Measurements from ENCODE around the gene STXBP5.

DNA sequence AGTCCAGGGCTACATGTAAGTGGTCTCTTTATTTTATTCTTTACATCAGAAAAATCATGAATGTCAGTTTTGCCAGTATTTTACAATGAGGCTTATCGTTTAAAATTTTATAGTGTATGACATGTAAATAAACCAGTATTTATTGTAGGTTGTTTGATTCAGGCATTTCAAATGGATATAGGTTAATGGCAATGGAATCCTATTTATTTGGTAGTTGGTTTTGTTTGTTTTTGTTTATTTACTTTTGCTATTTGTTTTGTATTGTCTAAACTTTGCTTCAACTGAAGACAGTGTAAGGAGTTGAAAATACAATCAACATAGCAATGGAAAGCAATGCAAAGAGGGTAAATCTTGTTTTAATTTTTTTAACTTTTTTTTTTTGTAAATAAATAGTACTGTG lies 185.2 kb downstream of the STXBP5 start:
- TF ChIP-seq CTCF (IDR thresholded peaks at IDR 0.05) (no peak), POLR2A (IDR thresholded peaks at IDR 0.05) (no peak)

All from esophagus squamous epithelium (tissue), 4 donors.